B cell (primary cell): Measurements from ENCODE around the gene EFHB. TPM values are rescaled to one million over a fixed set of nuclear protein-coding genes. Genes with fewer than 3 reads are reported as not detected.

Experiments used
- ATAC-seq: fragments of 200-7000 bp; cut with Tn5 transposase; one replicate; pipeline ENCODE4 v1.10.0; 2021; ENCODE audit warnings: low read depth, mild to moderate bottlenecking, moderate number of reproducible peaks, moderate library complexity
- CTCF ChIA-PET: fragments of 350-600 bp; sonication (Branson Sonifier 250); formaldehyde crosslinking; loops from one replicate; lab custom pipeline; 2021; ENCODE audit warnings: antibody characterized with exemption, inconsistent platforms; lab: Charles Lee
- POLR2A ChIA-PET: fragments of 350-600 bp; sonication (Branson Sonifier 250); formaldehyde crosslinking; loops from one replicate; lab custom pipeline; 2021; ENCODE audit warnings: antibody characterized with exemption; lab: Charles Lee
- DNase-seq: peaks from one replicate; pipeline ENCODE4 v3.0.0; 2013
- H2AFZ ChIP-seq: 2 replicates; pipeline ENCODE4 v1.6.1; 2012; ENCODE audit warnings: mild to moderate bottlenecking, low read depth, low read length; ENCODE audit not compliant: insufficient read depth, poor library complexity, severe bottlenecking
- H3K27ac ChIP-seq, 2 donors: 1 replicate in 1 of 2; 2 replicates in 1 of 2; pipeline ENCODE4 v1.5.1; 2012 to 2013; ENCODE audit warnings: low read length in 2 of 2, mild to moderate bottlenecking in 2 of 2, moderate library complexity in 1 of 2
- H3K27me3 ChIP-seq, 4 experiments: fragments of 200-600 bp in 1 of 4; sonication (generic) in 1 of 4; replicated peaks in 1 of 4; 1 replicate in 2 of 4; 2 replicates in 2 of 4; pipeline versions ENCODE4 v1.6.1 to v1.7.0; 2013 to 2016; ENCODE audit warnings: low read length in 3 of 4, mild to moderate bottlenecking in 2 of 4, mixed read lengths in 1 of 4, moderate library complexity in 1 of 4; ENCODE audit not compliant: insufficient read depth in 4 of 4, control insufficient read depth in 3 of 4; ENCODE audit errors: control extremely low read depth in 1 of 4
- H3K36me3 ChIP-seq, 2 experiments: replicated peaks in 1 of 2; 1 replicate in 1 of 2; 2 replicates in 1 of 2; pipeline versions ENCODE4 v1.6.1 to v1.7.1; 2013; ENCODE audit warnings: low read length in 1 of 2; ENCODE audit not compliant: insufficient read depth in 2 of 2, control insufficient read depth in 1 of 2; ENCODE audit errors: control extremely low read depth in 1 of 2, extremely low read depth in 1 of 2
- H3K4me1 ChIP-seq, 2 donors: fragments of 200-600 bp in 1 of 2; sonication (generic) in 1 of 2; 1 replicate in 1 of 2; 2 replicates in 1 of 2; pipeline versions ENCODE4 v1.5.1 to v1.6.1; 2013 to 2017; ENCODE audit warnings: low read length in 2 of 2; ENCODE audit not compliant: control insufficient read depth in 2 of 2, insufficient read depth in 2 of 2
- H3K4me2 ChIP-seq: replicated peaks from 2 replicates; pipeline ENCODE3; 2012; ENCODE audit warnings: mild to moderate bottlenecking, low read depth, low read length; ENCODE audit not compliant: poor library complexity, severe bottlenecking
- H3K4me3 ChIP-seq, 5 experiments: fragments of 200-600 bp in 1 of 5; sonication (generic) in 1 of 5; 1 replicate in 3 of 5; 2 replicates in 2 of 5; pipeline versions ENCODE4 v1.5.1 to v1.7.0; 2011 to 2016; ENCODE audit warnings: low read length in 4 of 5, mild to moderate bottlenecking in 4 of 5, low read depth in 2 of 5, control low read depth in 1 of 5, moderate library complexity in 1 of 5; ENCODE audit not compliant: insufficient read depth in 1 of 5; ENCODE audit errors: control extremely low read depth in 1 of 5, extremely low read depth in 1 of 5
- H3K79me2 ChIP-seq: fragments of 200-600 bp; sonication (generic); one replicate; pipeline ENCODE4 v1.6.0; 2016; ENCODE audit warnings: low read length; ENCODE audit not compliant: control insufficient read depth, insufficient read depth
- H3K9ac ChIP-seq: fragments of 200-600 bp; sonication (generic); 2 replicates; pipeline ENCODE4 v1.6.1; 2017; ENCODE audit warnings: mild to moderate bottlenecking, low read length, moderate library complexity
- H3K9me3 ChIP-seq, 3 donors: one replicate each; pipeline versions ENCODE4 v1.6.1 to v1.7.1; 2013; ENCODE audit warnings: low read length in 2 of 3; ENCODE audit not compliant: control insufficient read depth in 2 of 3, insufficient read depth in 1 of 3; ENCODE audit errors: control extremely low read depth in 1 of 3
- H4K20me1 ChIP-seq: 2 replicates; pipeline ENCODE4 v1.6.0; 2012; ENCODE audit warnings: mild to moderate bottlenecking, low read length; ENCODE audit not compliant: insufficient read depth, control insufficient read depth, poor library complexity, severe bottlenecking
- H3K27ac Mint-ChIP-seq: one replicate; pipeline ENCODE4 v1.8.0; 2021; ENCODE audit warnings: mixed read lengths
- H3K27me3 Mint-ChIP-seq: one replicate; pipeline ENCODE4 v1.8.0; 2021; ENCODE audit warnings: mixed read lengths
- H3K4me1 Mint-ChIP-seq: one replicate; pipeline ENCODE4 v1.8.0; 2021; ENCODE audit warnings: mixed read lengths
- H3K4me3 Mint-ChIP-seq: one replicate; pipeline ENCODE4 v1.8.0; 2021; ENCODE audit warnings: mixed read lengths
- H3K9me3 Mint-ChIP-seq: one replicate; pipeline ENCODE4 v1.8.0; 2022; ENCODE audit warnings: mixed read lengths; ENCODE audit not compliant: insufficient read depth
- EZH2 ChIP-seq: IDR thresholded peaks from 2 replicates; pipeline ENCODE4 v1.6.1; 2012; ENCODE audit warnings: borderline replicate concordance, low read depth, mild to moderate bottlenecking, moderate library complexity, low read length; ENCODE audit not compliant: insufficient read depth, poor library complexity, severe bottlenecking
- WGBS: methylation state at CpG from one replicate; pipeline ENCODE4 v1.1.5; 2013; ENCODE audit warnings: missing lambda C conversion rate; ENCODE audit not compliant: insufficient coverage; 5-methylcytosine and 5-hydroxymethylcytosine counted together
- intact Hi-C: fragments of 100-400 bp; cut with micrococcal nuclease; formaldehyde crosslinking; loops from one replicate; pipeline ENCODE4 v1.10.0; 2022
- polyA plus RNA-seq: library from polyadenylated mRNA; depleted of rRNA; stranded (reverse); fragments of >200 nt; gene quantifications from 2 replicates; pipeline ENCODE4 v1.2.3, GENCODE V29; 2012
- total RNA-seq, 2 donors: library from RNA; stranded (reverse); fragments of 120-200 nt in 1 of 2; gene quantifications; 1 replicate in 1 of 2; 2 replicates in 1 of 2; pipeline versions ENCODE4 v1.2.3 to v1.2.4, GENCODE V29; 2013 to 2022
- TF ChIP-seq, protein P1 (sequence below): fragments of 200-600 bp; IDR thresholded peaks from one replicate; pipeline ENCODE4 v1.8.0; 2022; ENCODE audit warnings: antibody characterized with exemption, mild to moderate bottlenecking

The EFHB gene
- total and polyA plus RNA-seq, 2 donors (not counting 1 experiment from before 2014, with no cell fraction given) = 0.74 to 1.3 TPM

- Histone ChIP-seq H3K27ac (no peak overlapping the region), H2AFZ (no peak overlapping the region), H3K36me3 (no peaks in the 10 kb centered on the region), H4K20me1 (no peaks in the 10 kb centered on the region), H3K79me2 (no peaks in the 10 kb centered on the region), H3K4me3 (no peak overlapping the region), H3K4me1 (no peaks in the 10 kb centered on the region), H3K9me3 (no peaks in the 10 kb centered on the region), H3K27me3 (no peaks in the 10 kb centered on the region), H3K9ac (no peak overlapping the region), H3K4me2 (no peak overlapping the region)
- H3K9me3 Mint-ChIP-seq = no peaks in the 10 kb centered on the region
- H3K27me3 Mint-ChIP-seq = peaks cover 2% of the 10 kb centered on the region
- no peak overlapping the region for H3K4me3 Mint-ChIP-seq
- intact Hi-C loops = no loop called here
- ATAC-seq (no peak), DNase-seq (no peak)
- H3K4me1 Mint-ChIP-seq = no peaks in the 10 kb centered on the region
- POLR2A ChIA-PET = no interaction called here
- TF ChIP-seq, protein P1, sequence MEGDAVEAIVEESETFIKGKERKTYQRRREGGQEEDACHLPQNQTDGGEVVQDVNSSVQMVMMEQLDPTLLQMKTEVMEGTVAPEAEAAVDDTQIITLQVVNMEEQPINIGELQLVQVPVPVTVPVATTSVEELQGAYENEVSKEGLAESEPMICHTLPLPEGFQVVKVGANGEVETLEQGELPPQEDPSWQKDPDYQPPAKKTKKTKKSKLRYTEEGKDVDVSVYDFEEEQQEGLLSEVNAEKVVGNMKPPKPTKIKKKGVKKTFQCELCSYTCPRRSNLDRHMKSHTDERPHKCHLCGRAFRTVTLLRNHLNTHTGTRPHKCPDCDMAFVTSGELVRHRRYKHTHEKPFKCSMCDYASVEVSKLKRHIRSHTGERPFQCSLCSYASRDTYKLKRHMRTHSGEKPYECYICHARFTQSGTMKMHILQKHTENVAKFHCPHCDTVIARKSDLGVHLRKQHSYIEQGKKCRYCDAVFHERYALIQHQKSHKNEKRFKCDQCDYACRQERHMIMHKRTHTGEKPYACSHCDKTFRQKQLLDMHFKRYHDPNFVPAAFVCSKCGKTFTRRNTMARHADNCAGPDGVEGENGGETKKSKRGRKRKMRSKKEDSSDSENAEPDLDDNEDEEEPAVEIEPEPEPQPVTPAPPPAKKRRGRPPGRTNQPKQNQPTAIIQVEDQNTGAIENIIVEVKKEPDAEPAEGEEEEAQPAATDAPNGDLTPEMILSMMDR = no peak
- no peak for TF ChIP-seq EZH2
- CTCF ChIA-PET = no interaction called here
- H3K27ac Mint-ChIP-seq = no peak overlapping the region
- WGBS = 100% methylated on average over 1 of the region's 2 CpGs
These were observed 34.8 kb downstream of the EFHB start for GRCh38 chr3:19899264-19899663.

GRCh38 chr3:19898721-19899120 is 35.3 kb downstream of the EFHB start:
- H3K27me3 Mint-ChIP-seq = peaks cover 2% of the 10 kb centered on the region
- no peaks in the 10 kb centered on the region for H3K79me2 ChIP-seq
- H3K9me3 Mint-ChIP-seq = no peaks in the 10 kb centered on the region
- H4K20me1 ChIP-seq = no peaks in the 10 kb centered on the region
- no peak overlapping the region for H3K27ac ChIP-seq
- no peak overlapping the region for H3K4me3 ChIP-seq
- H3K27ac Mint-ChIP-seq = no peak overlapping the region
- no peak overlapping the region for H3K9ac ChIP-seq
- ChIA-PET CTCF (interaction anchor here (1.1 to 1.7 kb wide), 2 partner anchors 11 to 32 kb away, joined by 3 to 4 read pairs; no protein-coding TSS in a partner anchor), POLR2A (no interaction called here)
- no peak for DNase-seq
- TF ChIP-seq EZH2 = no peak
- TF ChIP-seq, protein P1 = no peak
- intact Hi-C loops = no loop called here
- no peak for ATAC-seq
- no peak overlapping the region for H2AFZ ChIP-seq
- H3K4me2 ChIP-seq = no peak overlapping the region
- no peaks in the 10 kb centered on the region for H3K4me1 ChIP-seq
- no peaks in the 10 kb centered on the region for H3K4me1 Mint-ChIP-seq
- WGBS = no CpG with 5 or more reads among the region's 2 CpGs
- no peak overlapping the region for H3K4me3 Mint-ChIP-seq
- H3K27me3 ChIP-seq = no peaks in the 10 kb centered on the region
- no peaks in the 10 kb centered on the region for H3K36me3 ChIP-seq
- H3K9me3 ChIP-seq = no peaks in the 10 kb centered on the region
